Stimulated activated CD8-positive, alpha-beta memory T cell treated with anti-CD3 and anti-CD28 coated beads, Interleukin-2, amount 100 ng/mL, for 48 hours (primary cell): ENCODE data around the gene FGGY.
"Not testable (repeated sequence)": the region's sequence is repeated elsewhere in the genome, so short reads cannot be mapped to it uniquely, and the experiment has no call there.

ENCODE experiments used
- DNase-seq, 2 donors: peaks; one replicate each; pipeline ENCODE4 v3.0.0-alpha.2; 2020; ENCODE audit warnings: low read depth in 2 of 2

Gene FGGY

GRCh38 chr1:59579222-59579621, 282.3 kb downstream of the FGGY start:
- no peak for DNase-seq

- DNase-seq = no peak
Observed at GRCh38 chr1:59580257-59580656, 283.4 kb downstream of the FGGY start.

- DNase-seq = not testable (repeated sequence)
Observed at GRCh38 chr1:59592410-59592809, 295.5 kb downstream of the FGGY start.

GRCh38 chr1:59592924-59593323, 296.0 kb downstream of the FGGY start:
- DNase-seq = no peak

GRCh38 chr1:59593798-59594790, 297.2 kb downstream of the FGGY start:
- no peak for DNase-seq

GRCh38 chr1:59595774-59596173, 298.9 kb downstream of the FGGY start:
- DNase-seq = no peak

- DNase-seq = no peak
Observed at GRCh38 chr1:59596432-59596831, 299.5 kb downstream of the FGGY start.

GRCh38 chr1:59596956-59597355, 300.1 kb downstream of the FGGY start:
- DNase-seq = no peak

- no peak for DNase-seq
Observed at GRCh38 chr1:59597420-59598119, 300.7 kb downstream of the FGGY start.

- DNase-seq = no peak
Observed at GRCh38 chr1:59598120-59598440, 301.2 kb downstream of the FGGY start.

- DNase-seq = no peak
Observed at GRCh38 chr1:59601041-59601441, 304.1 kb downstream of the FGGY start.

- no peak for DNase-seq
Observed at GRCh38 chr1:59601811-59602210, 304.9 kb downstream of the FGGY start.

GRCh38 chr1:59604191-59604590, 307.3 kb downstream of the FGGY start:
- no peak for DNase-seq

GRCh38 chr1:59605184-59605583, 308.3 kb downstream of the FGGY start:
- DNase-seq = no peak

- no peak for DNase-seq
Observed at GRCh38 chr1:59605761-59606160, 308.9 kb downstream of the FGGY start.

- no peak for DNase-seq
Observed at GRCh38 chr1:59609245-59609644, 312.4 kb downstream of the FGGY start.

GRCh38 chr1:59610499-59610898, 313.6 kb downstream of the FGGY start:
- DNase-seq = not testable (repeated sequence)

GRCh38 chr1:59617434-59617833, 320.5 kb downstream of the FGGY start:
- DNase-seq = no peak

GRCh38 chr1:59619557-59619956, 322.7 kb downstream of the FGGY start:
- no peak for DNase-seq

- no peak for DNase-seq
Observed at GRCh38 chr1:59625384-59625783, 328.5 kb downstream of the FGGY start.

GRCh38 chr1:59631561-59632255, 334.8 kb downstream of the FGGY start:
- no peak for DNase-seq

GRCh38 chr1:59635097-59635496, 338.2 kb downstream of the FGGY start:
- no peak for DNase-seq
